NCI-H2196 (cell line): ENCODE measurements around the gene OXT.
A peak's percentile ranks its signal among the peaks of the same experiment; 100 is the strongest.
"Not testable (repeated sequence)": the region's sequence is repeated elsewhere in the genome, so short reads cannot be mapped to it uniquely, and the experiment has no call there.

Experiments used
- DNase-seq: peaks from one replicate; lab custom pipeline; 2025; ENCODE audit not compliant: unreplicated experiment; lab: John Stamatoyannopoulos, UW

OXT gene

GRCh38 chr20:3109350-3110302 is 38.2 kb downstream of the OXT start:
- DNase-seq: no peak

GRCh38 chr20:3111507-3111906 is 40.1 kb downstream of the OXT start:
- no peak for DNase-seq

GRCh38 chr20:3111995-3112394 is 40.6 kb downstream of the OXT start:
- no peak for DNase-seq

GRCh38 chr20:3115190-3116107 is 44.0 kb downstream of the OXT start:
- peak; percentile 69 for DNase-seq

- no peak for DNase-seq
Observed at GRCh38 chr20:3116341-3116740, 44.9 kb downstream of the OXT start.

GRCh38 chr20:3117839-3118379 is 46.5 kb downstream of the OXT start:
- not testable (repeated sequence) for DNase-seq

GRCh38 chr20:3119044-3119443 is 47.6 kb downstream of the OXT start:
- DNase-seq: no peak

GRCh38 chr20:3121271-3121911 is 50.0 kb downstream of the OXT start:
- DNase-seq: peak; percentile 34
